Brain pericyte (primary cell): ENCODE results near the gene LIMD2.

Experiments
- DNase-seq: peaks from one replicate; pipeline ENCODE4 v3.0.0-alpha.2; 2012; ENCODE audit warnings: low read depth, low spot score

The LIMD2 gene

DNA sequence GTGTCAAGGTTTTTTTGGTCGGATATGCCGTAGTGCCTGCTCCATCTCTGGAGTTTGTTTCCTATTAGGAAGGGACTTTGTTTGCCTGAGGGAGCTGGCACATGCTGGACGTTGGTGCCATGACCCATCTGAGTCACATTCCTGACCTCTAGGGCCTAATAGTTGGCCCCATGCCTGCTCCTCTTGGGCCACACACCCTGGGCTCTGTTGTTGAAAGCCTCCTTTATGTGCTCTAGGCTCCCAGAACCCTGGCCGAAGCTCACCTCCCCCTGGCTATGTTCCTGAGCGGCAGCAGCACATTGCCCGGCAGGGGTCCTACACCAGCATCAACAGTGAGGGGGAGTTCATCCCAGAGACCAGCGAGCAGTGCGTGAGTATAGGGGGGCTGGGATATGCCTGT is 18.4 kb downstream of the LIMD2 start:
- no peak for DNase-seq

- no peak for DNase-seq
These were observed 19.2 kb downstream of the LIMD2 start for GRCh38 chr17:63680700-63681099.

- DNase-seq = no peak
These were observed 20.7 kb downstream of the LIMD2 start for GRCh38 chr17:63679214-63679613.

- DNase-seq = no peak
These were observed 23.3 kb downstream of the LIMD2 start for GRCh38 chr17:63676584-63676983.

DNA sequence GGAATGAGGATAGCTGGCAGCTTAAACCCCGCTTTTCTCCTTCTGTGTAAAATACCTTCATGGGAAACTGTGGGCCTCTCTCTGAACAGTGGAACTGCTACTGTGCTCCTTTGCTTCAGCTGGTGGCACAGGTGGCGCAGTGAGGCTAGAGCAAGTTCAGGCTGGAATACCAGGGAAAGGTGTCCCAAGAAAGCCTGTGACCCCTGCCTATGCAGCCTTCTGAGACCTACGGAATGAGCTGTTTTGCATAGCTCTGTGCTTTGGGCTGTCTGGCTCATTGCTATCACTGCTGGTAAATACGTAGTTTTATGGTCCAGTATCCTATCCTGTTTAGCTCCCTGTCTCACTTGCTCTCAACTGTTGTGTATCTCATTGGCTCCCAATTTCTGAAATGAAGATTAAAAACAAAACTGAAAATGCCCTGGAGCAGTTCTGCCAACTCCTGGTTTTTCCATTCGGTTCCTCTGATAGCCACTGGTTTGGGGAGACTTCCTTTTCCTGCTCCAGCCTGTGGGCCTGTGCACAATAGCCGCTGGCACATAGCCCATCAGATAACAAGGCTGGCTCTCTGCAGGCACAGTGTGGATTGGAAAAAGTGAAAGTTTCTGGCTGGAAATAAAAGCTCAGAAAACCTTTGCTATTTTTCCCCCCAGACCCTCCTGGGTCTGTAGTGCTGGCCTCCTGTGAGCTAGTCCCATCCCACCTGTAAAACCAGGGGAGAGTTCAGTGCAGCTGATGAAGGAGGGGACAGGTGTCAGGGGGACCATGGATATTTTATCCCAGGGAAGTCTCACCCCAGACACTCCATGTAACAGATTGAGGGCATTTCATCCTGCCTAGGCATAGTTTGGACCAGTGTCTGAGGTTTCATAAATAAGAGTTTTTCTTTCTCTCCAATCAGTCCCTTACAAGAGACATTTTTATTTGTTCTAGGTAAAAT is 24.0 kb downstream of the LIMD2 start:
- DNase-seq = no peak

GRCh38 chr17:63675231-63675606 is 24.7 kb downstream of the LIMD2 start:
- DNase-seq = no peak

DNA sequence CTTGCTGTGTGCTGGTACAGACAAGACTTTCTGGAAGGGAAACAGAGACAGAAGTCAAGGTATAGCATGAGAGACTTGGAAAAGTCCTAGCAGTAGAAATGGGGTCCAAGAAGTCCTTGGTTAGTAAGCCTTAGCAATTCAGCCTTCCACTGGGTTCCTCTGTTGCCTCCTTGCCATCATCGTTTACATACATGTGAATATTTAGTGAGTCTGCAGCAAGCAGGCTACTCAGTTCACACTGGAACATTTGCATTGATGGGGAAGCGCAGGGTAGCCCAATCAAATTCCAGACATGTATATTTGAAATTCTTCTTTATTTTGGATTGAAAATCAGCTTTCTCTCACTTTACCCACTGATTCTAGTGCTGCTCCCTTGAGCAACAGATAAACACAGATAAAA is 27.1 kb downstream of the LIMD2 start:
- no peak for DNase-seq

DNA sequence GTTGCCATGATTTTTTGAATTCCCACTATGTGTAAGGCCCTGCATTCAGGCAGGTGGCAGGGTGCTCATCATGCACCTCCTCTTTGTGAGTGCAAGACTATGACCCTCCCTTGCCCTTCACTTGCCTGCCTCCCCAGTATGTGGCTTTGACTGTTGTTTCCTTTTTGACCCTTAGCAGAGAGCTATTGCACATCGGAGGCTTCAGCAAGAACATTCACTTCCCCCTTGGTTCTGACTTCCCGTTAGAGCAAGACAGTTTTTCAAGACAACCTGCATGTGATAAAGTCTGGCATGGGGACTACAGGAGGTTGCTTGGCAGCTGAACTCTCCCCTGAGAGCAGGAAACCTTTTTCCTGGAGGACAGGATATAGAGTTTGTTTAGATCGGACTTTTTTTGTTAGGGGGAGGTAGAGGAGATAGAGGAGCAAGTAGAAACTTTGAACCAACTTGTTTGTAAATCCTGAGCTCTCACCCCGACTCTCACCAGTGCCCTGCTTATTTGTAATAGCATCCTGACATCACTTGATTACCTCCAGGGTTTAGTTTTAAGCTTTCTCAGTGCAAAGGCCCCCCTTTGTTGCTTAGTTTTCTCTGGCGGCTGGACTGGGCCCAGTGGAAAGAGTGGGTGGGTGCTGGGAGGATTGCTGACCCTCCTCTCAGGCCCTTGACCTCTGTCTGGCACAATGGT is 34.3 kb downstream of the LIMD2 start:
- DNase-seq = no peak

DNA sequence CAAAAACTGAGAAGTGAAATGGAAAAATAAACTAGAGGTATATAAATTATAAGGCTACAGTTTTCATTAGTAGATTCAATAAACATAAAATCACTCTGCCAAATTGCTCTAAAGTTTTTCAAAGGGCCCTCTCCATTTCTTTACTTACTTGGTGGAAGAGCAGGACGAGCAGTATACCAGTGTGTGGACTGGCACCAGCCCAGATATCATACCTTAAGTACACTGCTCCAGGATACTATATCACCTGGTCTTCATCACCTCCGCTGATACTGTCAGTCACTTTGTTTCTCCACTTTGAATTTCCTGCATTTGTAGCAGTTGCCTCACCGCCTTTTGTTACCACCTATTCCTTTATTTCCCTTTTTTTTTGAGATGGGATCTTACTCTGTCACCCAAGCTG is 40.1 kb downstream of the LIMD2 start:
- DNase-seq = no peak

GRCh38 chr17:63658366-63658765 is 41.6 kb downstream of the LIMD2 start:
- no peak for DNase-seq

GRCh38 chr17:63657786-63658185 is 42.1 kb downstream of the LIMD2 start:
- no peak for DNase-seq

DNA sequence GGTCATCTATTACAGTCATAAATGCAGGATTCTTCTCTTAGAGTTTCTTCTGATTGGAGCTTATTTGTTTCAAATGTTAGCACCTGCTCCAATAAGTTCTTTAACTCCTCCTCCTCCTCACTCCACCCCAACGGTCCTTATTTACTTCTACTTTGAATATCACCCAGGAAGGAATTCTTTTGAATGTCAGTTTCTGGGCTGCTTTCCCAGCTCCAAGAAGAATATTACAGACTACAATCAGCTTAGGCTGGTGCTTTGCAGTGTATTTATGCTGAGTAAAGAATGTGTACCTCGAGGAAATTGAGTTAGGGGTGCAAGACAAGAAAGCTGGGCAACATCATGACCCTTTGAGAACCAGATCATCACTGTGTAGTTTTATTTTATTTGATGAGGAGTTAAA is 46.9 kb downstream of the LIMD2 start:
- DNase-seq = no peak

DNA sequence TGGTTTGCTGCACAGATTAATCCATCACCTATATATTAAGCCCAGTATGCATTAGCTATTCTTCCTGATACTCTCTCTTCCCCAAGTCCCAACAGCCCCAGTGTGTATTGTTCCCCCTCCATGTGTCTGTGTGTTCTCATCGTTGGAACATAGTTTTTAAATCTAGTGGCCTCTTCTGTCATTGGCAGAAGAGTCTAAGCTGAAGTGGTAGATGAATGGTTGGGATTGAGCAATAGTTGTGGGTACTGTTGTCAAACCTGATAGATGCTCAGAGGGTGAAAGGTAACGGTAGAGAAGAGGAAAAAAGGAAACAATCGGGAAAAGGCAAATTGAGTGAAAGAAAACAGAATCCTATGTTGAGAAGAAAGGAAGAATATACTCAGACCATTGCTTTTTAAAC is 47.8 kb downstream of the LIMD2 start:
- DNase-seq = no peak

DNA sequence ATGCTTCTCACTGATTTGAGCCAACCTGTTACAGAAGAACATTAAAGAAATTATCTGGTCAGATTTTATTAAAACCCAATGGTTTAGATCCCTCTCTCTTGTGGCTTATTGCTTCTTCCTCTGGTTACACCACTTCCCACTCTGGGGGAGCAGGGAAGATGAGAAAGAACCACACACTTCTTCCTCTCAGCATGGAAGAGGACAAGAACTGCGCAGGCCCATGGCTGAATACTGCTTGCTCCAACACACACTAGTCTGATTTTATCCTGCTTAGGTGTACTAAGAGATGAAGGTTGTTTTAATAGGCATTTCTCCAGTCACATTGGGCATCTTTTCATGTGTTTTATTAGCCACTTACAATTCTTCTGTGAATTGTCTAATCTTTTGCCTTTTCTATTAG is 50.1 kb downstream of the LIMD2 start:
- DNase-seq = no peak

DNA sequence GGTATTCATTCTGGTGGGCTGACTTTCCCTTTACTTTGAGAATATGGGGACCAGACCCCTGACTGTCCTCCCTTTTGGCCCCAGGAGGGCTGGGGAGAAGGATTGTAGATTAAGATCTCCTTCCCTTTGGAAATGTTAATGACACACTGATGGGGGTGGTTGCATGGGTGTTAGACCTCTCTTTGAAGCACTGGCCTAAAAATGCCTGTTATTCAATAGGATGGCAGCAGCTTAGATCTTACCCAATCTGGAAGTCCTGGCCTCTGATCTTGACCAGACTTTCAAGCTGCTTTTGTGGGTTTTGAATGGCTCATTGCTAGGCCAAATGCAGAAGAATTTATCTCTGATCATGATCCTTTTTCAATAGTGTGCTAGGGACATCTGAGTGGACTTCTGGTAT is 52.0 kb downstream of the LIMD2 start:
- DNase-seq = no peak

GRCh38 chr17:63647065-63647725 is 52.7 kb downstream of the LIMD2 start:
- DNase-seq = no peak

GRCh38 chr17:63646488-63646806 is 53.5 kb downstream of the LIMD2 start:
- no peak for DNase-seq
